Esophagus squamous epithelium (tissue), 4 donors: ENCODE measurements around the gene DOCK1.

Source experiments
- CTCF ChIP-seq, 6 experiments: fragments of 450-650 bp in 4 of 6; fragments of 200-600 bp in 2 of 6; sonication (generic) in 2 of 6; IDR thresholded peaks; one replicate each; pipeline ENCODE4 v1.5.1; 2016 to 2019; ENCODE audit warnings: antibody characterized with exemption in 6 of 6, mild to moderate bottlenecking in 4 of 6, moderate library complexity in 4 of 6
- POLR2A ChIP-seq, 4 donors: fragments of 450-650 bp; IDR thresholded peaks; one replicate each; pipeline ENCODE4 v1.6.1; 2017; ENCODE audit warnings: antibody characterized with exemption in 4 of 4, mild to moderate bottlenecking in 4 of 4, moderate library complexity in 3 of 4

GRCh38 chr10:127413326-127413725, 508.1 kb downstream of the DOCK1 start:
- TF ChIP-seq CTCF (IDR thresholded peaks at IDR 0.05) = no peak
- TF ChIP-seq POLR2A (IDR thresholded peaks at IDR 0.05) = no peak
